Astrocyte (in vitro differentiated cells and primary cell): ENCODE measurements around the gene TKT. TPM values are rescaled to one million over a fixed set of nuclear protein-coding genes. Genes with fewer than 3 reads are reported as not detected.

Experiments used
- DNase-seq: peaks from one replicate; pipeline ENCODE4 v3.0.0-alpha.2; 2010; ENCODE audit warnings: low read depth
- FAIRE-seq: peaks from 2 replicates; lab custom pipeline; 2011; peaks lifted over from hg19 to GRCh38; lab: Jason Lieb, UNC
- H2AFZ ChIP-seq: 2 replicates; pipeline ENCODE4 v1.6.0; 2012; ENCODE audit warnings: low read depth, low read length, inconsistent platforms
- H3K27ac ChIP-seq: 2 replicates; pipeline ENCODE4 v1.5.1; 2011; ENCODE audit warnings: low read depth, low read length, inconsistent platforms
- H3K27me3 ChIP-seq: 2 replicates; pipeline ENCODE4 v1.6.0; 2011; ENCODE audit warnings: low read length, inconsistent platforms; ENCODE audit not compliant: insufficient read depth
- H3K36me3 ChIP-seq: 2 replicates; pipeline ENCODE4 v1.5.1; 2011; ENCODE audit warnings: low read length, inconsistent platforms; ENCODE audit not compliant: insufficient read depth
- H3K4me1 ChIP-seq: 2 replicates; pipeline ENCODE4 v1.5.1; 2011; ENCODE audit warnings: low read length, inconsistent platforms; ENCODE audit not compliant: insufficient read depth
- H3K4me2 ChIP-seq: 2 replicates; pipeline ENCODE4 v1.6.0; 2012; ENCODE audit warnings: low read length, inconsistent platforms
- H3K4me3 ChIP-seq: 2 replicates; pipeline ENCODE4 v1.5.1; 2011; ENCODE audit warnings: low read depth, mild to moderate bottlenecking, low read length, inconsistent platforms; ENCODE audit not compliant: insufficient read depth
- H3K79me2 ChIP-seq: 2 replicates; pipeline ENCODE4 v1.6.0; 2012; ENCODE audit warnings: mild to moderate bottlenecking, low read length, inconsistent platforms; ENCODE audit not compliant: insufficient read depth
- H3K9ac ChIP-seq: 2 replicates; pipeline ENCODE4 v1.6.0; 2012; ENCODE audit warnings: mild to moderate bottlenecking, low read length, inconsistent platforms
- H3K9me3 ChIP-seq: 2 replicates; pipeline ENCODE4 v1.5.1; 2012; ENCODE audit warnings: low read depth, mild to moderate bottlenecking, low read length, inconsistent platforms; ENCODE audit not compliant: insufficient read depth
- H4K20me1 ChIP-seq: 2 replicates; pipeline ENCODE4 v1.6.0; 2012; ENCODE audit warnings: low read length, inconsistent platforms; ENCODE audit not compliant: insufficient read depth
- H3K27ac Mint-ChIP-seq: one replicate; pipeline ENCODE4 v1.8.0; 2021; ENCODE audit warnings: mild to moderate bottlenecking, mixed read lengths; ENCODE audit not compliant: unreplicated experiment
- H3K27me3 Mint-ChIP-seq: one replicate; pipeline ENCODE4 v1.8.0; 2021; ENCODE audit warnings: low read depth, mixed read lengths; ENCODE audit not compliant: unreplicated experiment
- H3K36me3 Mint-ChIP-seq: one replicate; pipeline ENCODE4 v1.8.0; 2021; ENCODE audit warnings: low read depth, mixed read lengths; ENCODE audit not compliant: unreplicated experiment
- H3K4me1 Mint-ChIP-seq: one replicate; pipeline ENCODE4 v1.8.0; 2021; ENCODE audit warnings: low read depth, mixed read lengths; ENCODE audit not compliant: unreplicated experiment
- H3K4me3 Mint-ChIP-seq: one replicate; pipeline ENCODE4 v1.8.0; 2021; ENCODE audit warnings: mild to moderate bottlenecking, moderate library complexity, mixed read lengths; ENCODE audit not compliant: unreplicated experiment
- H3K9me3 Mint-ChIP-seq: one replicate; pipeline ENCODE4 v1.8.0; 2021; ENCODE audit warnings: mild to moderate bottlenecking, mixed read lengths; ENCODE audit not compliant: unreplicated experiment
- EZH2 ChIP-seq: IDR thresholded peaks from 2 replicates; pipeline ENCODE4 v1.6.1; 2012; ENCODE audit warnings: mild to moderate bottlenecking, low read length, inconsistent platforms; ENCODE audit not compliant: insufficient read depth
- total RNA-seq: library from RNA; stranded (reverse); gene quantifications from 2 replicates; pipeline ENCODE4 v1.2.1, GENCODE V29; 2021
- TF ChIP-seq, protein P1 (sequence below): IDR thresholded peaks from 2 replicates; pipeline ENCODE4 v1.5.1; 2011; ENCODE audit warnings: low read depth, mild to moderate bottlenecking, inconsistent platforms, low read length, moderate library complexity; ENCODE audit not compliant: insufficient read depth

TKT gene
- total RNA-seq, 1 donor from 2014 or later = 318 TPM

GRCh38 chr3:53264718-53265117 lies 8.9 kb upstream of the TKT start:
- H3K4me1 ChIP-seq = peaks cover 4% of the 10 kb centered on the region
- no peak for TF ChIP-seq EZH2
- TF ChIP-seq, protein P1, sequence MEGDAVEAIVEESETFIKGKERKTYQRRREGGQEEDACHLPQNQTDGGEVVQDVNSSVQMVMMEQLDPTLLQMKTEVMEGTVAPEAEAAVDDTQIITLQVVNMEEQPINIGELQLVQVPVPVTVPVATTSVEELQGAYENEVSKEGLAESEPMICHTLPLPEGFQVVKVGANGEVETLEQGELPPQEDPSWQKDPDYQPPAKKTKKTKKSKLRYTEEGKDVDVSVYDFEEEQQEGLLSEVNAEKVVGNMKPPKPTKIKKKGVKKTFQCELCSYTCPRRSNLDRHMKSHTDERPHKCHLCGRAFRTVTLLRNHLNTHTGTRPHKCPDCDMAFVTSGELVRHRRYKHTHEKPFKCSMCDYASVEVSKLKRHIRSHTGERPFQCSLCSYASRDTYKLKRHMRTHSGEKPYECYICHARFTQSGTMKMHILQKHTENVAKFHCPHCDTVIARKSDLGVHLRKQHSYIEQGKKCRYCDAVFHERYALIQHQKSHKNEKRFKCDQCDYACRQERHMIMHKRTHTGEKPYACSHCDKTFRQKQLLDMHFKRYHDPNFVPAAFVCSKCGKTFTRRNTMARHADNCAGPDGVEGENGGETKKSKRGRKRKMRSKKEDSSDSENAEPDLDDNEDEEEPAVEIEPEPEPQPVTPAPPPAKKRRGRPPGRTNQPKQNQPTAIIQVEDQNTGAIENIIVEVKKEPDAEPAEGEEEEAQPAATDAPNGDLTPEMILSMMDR = no peak
- Mint-ChIP-seq H3K36me3 (no peaks in the 10 kb centered on the region), H3K27ac (no peak overlapping the region), H3K4me1 (peaks cover 8% of the 10 kb centered on the region), H3K9me3 (no peaks in the 10 kb centered on the region), H3K27me3 (peaks cover 1% of the 10 kb centered on the region), H3K4me3 (no peak overlapping the region)
- no peak overlapping the region for H2AFZ ChIP-seq
- H3K9ac ChIP-seq = no peak overlapping the region
- DNase-seq (no peak), FAIRE-seq (no peak)
- H3K36me3 ChIP-seq = no peaks in the 10 kb centered on the region
- no peaks in the 10 kb centered on the region for H4K20me1 ChIP-seq
- H3K79me2 ChIP-seq = no peaks in the 10 kb centered on the region
- H3K4me3 ChIP-seq = no peak overlapping the region
- no peaks in the 10 kb centered on the region for H3K27me3 ChIP-seq
- H3K9me3 ChIP-seq = no peaks in the 10 kb centered on the region
- H3K27ac ChIP-seq = no peak overlapping the region
- H3K4me2 ChIP-seq = no peak overlapping the region

DNA sequence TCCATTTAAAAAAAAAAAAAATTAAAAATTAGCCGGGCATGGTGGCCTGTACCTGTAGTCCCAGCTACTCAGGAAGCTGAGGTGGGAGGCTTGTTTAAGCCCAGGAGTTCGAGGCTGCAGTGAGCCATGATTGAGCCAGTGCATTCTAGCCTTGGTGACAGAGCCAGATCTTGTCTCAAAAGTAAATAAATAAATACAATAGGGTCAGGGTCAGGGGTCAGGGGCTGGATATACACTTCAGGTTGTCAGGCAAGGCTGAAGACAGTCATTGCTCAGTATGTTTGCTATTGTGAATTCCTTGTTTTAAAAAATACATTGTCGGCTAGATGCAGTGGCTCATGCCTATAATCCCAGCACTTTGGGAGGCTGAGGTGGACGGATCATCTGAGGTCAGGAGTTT lies 8.1 kb upstream of the TKT start:
- FAIRE-seq (no peak), DNase-seq (no peak)
- Histone ChIP-seq H3K27me3 (no peaks in the 10 kb centered on the region), H3K9ac (no peak overlapping the region), H3K79me2 (no peaks in the 10 kb centered on the region), H3K36me3 (no peaks in the 10 kb centered on the region), H2AFZ (no peak overlapping the region), H4K20me1 (no peaks in the 10 kb centered on the region), H3K9me3 (no peaks in the 10 kb centered on the region), H3K4me3 (no peak overlapping the region), H3K4me1 (no peaks in the 10 kb centered on the region), H3K27ac (no peak overlapping the region), H3K4me2 (no peak overlapping the region)
- Mint-ChIP-seq H3K9me3 (no peaks in the 10 kb centered on the region), H3K4me1 (peaks cover 11% of the 10 kb centered on the region), H3K27me3 (peaks cover 4% of the 10 kb centered on the region), H3K36me3 (no peaks in the 10 kb centered on the region), H3K27ac (no peak overlapping the region), H3K4me3 (no peak overlapping the region)
- no peak for TF ChIP-seq EZH2
- TF ChIP-seq, protein P1 = no peak

DNA sequence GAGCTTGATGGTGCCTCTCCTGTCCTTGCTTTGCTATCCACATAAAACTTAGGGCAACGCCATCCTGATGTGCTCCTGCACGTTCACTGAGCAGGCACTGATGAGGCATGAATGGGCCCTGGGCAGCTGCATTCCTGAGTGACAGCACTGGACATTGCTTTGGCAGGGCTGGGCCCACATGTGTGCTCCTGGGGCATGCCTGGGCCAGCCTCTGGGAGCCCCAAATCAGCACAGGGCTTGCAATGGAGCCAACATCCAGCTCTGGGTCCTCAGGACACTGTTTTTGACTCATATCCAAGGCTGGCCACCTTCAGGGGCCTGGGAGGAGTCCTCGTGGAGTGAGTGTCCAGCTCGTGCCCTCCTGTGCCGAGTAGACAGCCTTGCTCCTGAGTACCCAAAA lies 5.9 kb upstream of the TKT start:
- Histone ChIP-seq H3K9ac (no peak overlapping the region), H3K36me3 (no peaks in the 10 kb centered on the region), H3K27ac (no peak overlapping the region), H3K9me3 (no peaks in the 10 kb centered on the region), H3K4me3 (no peak overlapping the region), H3K4me2 (no peak overlapping the region), H2AFZ (peak overlapping the region; percentile 56), H3K27me3 (no peaks in the 10 kb centered on the region), H3K4me1 (no peaks in the 10 kb centered on the region), H3K79me2 (no peaks in the 10 kb centered on the region), H4K20me1 (no peaks in the 10 kb centered on the region)
- peaks cover 7% of the 10 kb centered on the region for H3K27me3 Mint-ChIP-seq
- DNase-seq = no peak
- peaks cover 17% of the 10 kb centered on the region for H3K4me1 Mint-ChIP-seq
- H3K27ac Mint-ChIP-seq = no peak overlapping the region
- H3K9me3 Mint-ChIP-seq = no peaks in the 10 kb centered on the region
- no peak overlapping the region for H3K4me3 Mint-ChIP-seq
- TF ChIP-seq, protein P1 = no peak
- no peak for TF ChIP-seq EZH2
- H3K36me3 Mint-ChIP-seq = peaks cover 2% of the 10 kb centered on the region
- FAIRE-seq = no peak
